Esophagus muscularis mucosa (tissue), 3 donors: ENCODE results near the gene NKD2.

Experiments used
- POLR2AphosphoS5 ChIP-seq, 2 donors: sonication (generic); formaldehyde crosslinking; IDR thresholded peaks; one replicate each; pipeline ENCODE4 v1.6.1; 2017; ENCODE audit warnings: antibody characterized with exemption in 2 of 2
- TF ChIP-seq, protein P1 (sequence below), 3 experiments: fragments of 200-600 bp in 2 of 3; fragments of 450-650 bp in 1 of 3; sonication (generic) in 2 of 3; IDR thresholded peaks; one replicate each; pipeline ENCODE4 v1.5.1; 2017 to 2019; ENCODE audit warnings: antibody characterized with exemption in 3 of 3, mild to moderate bottlenecking in 2 of 3, moderate library complexity in 1 of 3

DNA sequence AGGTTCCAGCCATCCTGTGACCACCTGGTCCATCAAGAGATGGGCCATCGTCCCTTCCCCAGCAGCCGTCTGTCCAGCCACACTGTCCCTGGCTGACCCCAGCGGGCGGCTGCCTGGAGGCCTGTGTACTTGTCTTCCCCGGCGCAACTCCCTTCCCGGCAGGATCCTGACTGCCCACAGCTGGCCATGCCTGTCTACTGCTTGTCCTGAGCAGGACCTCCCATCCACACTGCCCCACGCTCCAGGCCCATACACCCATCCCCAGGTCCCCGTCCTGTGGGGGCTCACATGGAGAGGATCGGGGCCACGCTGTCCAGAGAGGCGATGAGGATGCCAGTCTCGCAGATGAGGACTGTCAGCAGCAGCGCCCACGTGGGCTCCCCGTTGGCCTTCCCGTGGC lies 67.8 kb downstream of the NKD2 start:
- TF ChIP-seq, protein P1, sequence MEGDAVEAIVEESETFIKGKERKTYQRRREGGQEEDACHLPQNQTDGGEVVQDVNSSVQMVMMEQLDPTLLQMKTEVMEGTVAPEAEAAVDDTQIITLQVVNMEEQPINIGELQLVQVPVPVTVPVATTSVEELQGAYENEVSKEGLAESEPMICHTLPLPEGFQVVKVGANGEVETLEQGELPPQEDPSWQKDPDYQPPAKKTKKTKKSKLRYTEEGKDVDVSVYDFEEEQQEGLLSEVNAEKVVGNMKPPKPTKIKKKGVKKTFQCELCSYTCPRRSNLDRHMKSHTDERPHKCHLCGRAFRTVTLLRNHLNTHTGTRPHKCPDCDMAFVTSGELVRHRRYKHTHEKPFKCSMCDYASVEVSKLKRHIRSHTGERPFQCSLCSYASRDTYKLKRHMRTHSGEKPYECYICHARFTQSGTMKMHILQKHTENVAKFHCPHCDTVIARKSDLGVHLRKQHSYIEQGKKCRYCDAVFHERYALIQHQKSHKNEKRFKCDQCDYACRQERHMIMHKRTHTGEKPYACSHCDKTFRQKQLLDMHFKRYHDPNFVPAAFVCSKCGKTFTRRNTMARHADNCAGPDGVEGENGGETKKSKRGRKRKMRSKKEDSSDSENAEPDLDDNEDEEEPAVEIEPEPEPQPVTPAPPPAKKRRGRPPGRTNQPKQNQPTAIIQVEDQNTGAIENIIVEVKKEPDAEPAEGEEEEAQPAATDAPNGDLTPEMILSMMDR (IDR thresholded peaks at IDR 0.05): no peak
- TF ChIP-seq POLR2AphosphoS5 (IDR thresholded peaks at IDR 0.05): no peak
